Measurements from ENCODE around the gene OIP5.
"Not testable (repeated sequence)": the region's sequence is repeated elsewhere in the genome, so short reads cannot be mapped to it uniquely, and the experiment has no call there.

Gene OIP5

GRCh38 chr15:41320805-41321330, 11.5 kb downstream of the OIP5 start:
- WGBS, 2 donors (ENCODE audit: extremely low coverage in 2 of 2, insufficient read length in 2 of 2, insufficient replicate concordance in 1 of 2) = no CpG with 5 or more reads among the region's 39 CpGs
- peaks cover 11 to 69% of the 10 kb centered on the region in 2 donors for H3K36me3 ChIP-seq (replicated peaks in 1 of 2; ENCODE audit: control insufficient read depth in 2 of 2, insufficient read depth in 2 of 2, low read length in 2 of 2)
- H4K8ac ChIP-seq (ENCODE audit: low read depth, low read length); H3K23ac ChIP-seq (ENCODE audit: low read depth, low read length, poor library complexity); H2AFZ ChIP-seq (ENCODE audit: low read length); H3K14ac ChIP-seq (ENCODE audit: low read length); H3K4ac ChIP-seq (ENCODE audit: low read length); H2BK5ac ChIP-seq (ENCODE audit: low read length); H3K9me3 ChIP-seq (replicated peaks in 1 of 2; ENCODE audit: control insufficient read depth in 2 of 2, insufficient read depth in 1 of 2, low read depth in 1 of 2, low read length in 2 of 2); H2BK15ac ChIP-seq (ENCODE audit: low read length); H2BK12ac ChIP-seq (ENCODE audit: low read length); H3K4me2 ChIP-seq (ENCODE audit: insufficient read depth, low read length, poor library complexity, severe bottlenecking); DNase-seq (ENCODE audit: low spot score); H3K79me1 ChIP-seq (ENCODE audit: low read depth, low read length); H3K4me1 ChIP-seq (ENCODE audit: control insufficient read depth in 2 of 2, insufficient read depth in 1 of 2, low read depth in 1 of 2, low read length in 2 of 2); H3K9ac ChIP-seq (ENCODE audit: low read depth, low read length, poor library complexity); H3K27me3 ChIP-seq (ENCODE audit: control insufficient read depth in 3 of 3, insufficient read depth in 3 of 3, low read depth in 1 of 3, low read length in 3 of 3); H4K91ac ChIP-seq (ENCODE audit: low read depth, low read length, poor library complexity); H3K18ac ChIP-seq (ENCODE audit: low read length); H2AK5ac ChIP-seq (ENCODE audit: low read depth, low read length); H2BK120ac ChIP-seq (ENCODE audit: low read depth, low read length); H3K27ac ChIP-seq (replicated peaks; ENCODE audit: low read length); H3K4me3 ChIP-seq (ENCODE audit: low read length in 2 of 2): not testable (repeated sequence)

- H3K23ac ChIP-seq (ENCODE audit: low read depth, low read length, poor library complexity) = no peak overlapping the region
- H2AFZ ChIP-seq (ENCODE audit: low read length) = no peak overlapping the region
- H3K79me1 ChIP-seq (ENCODE audit: low read depth, low read length) = no peaks in the 10 kb centered on the region
- no peak overlapping the region for H2BK12ac ChIP-seq (ENCODE audit: low read length)
- H3K4ac ChIP-seq (ENCODE audit: low read length) = no peak overlapping the region
- H4K91ac ChIP-seq (ENCODE audit: low read depth, low read length, poor library complexity) = no peak overlapping the region
- WGBS, 2 donors (ENCODE audit: extremely low coverage in 2 of 2, insufficient read length in 2 of 2, insufficient replicate concordance in 1 of 2) = no CpG with 5 or more reads among the region's 2 CpGs
- peaks cover 0 to 1% of the 10 kb centered on the region in 2 donors for H3K4me1 ChIP-seq (ENCODE audit: control insufficient read depth in 2 of 2, insufficient read depth in 1 of 2, low read depth in 1 of 2, low read length in 2 of 2)
- H3K18ac ChIP-seq (ENCODE audit: low read length) = no peak overlapping the region
- no peaks in the 10 kb centered on the region for H3K27me3 ChIP-seq (ENCODE audit: control insufficient read depth in 3 of 3, insufficient read depth in 3 of 3, low read depth in 1 of 3, low read length in 3 of 3)
- no peaks in the 10 kb centered on the region for H3K9me3 ChIP-seq (replicated peaks in 1 of 2; ENCODE audit: control insufficient read depth in 2 of 2, insufficient read depth in 1 of 2, low read depth in 1 of 2, low read length in 2 of 2)
- H3K36me3 ChIP-seq (replicated peaks in 1 of 2; ENCODE audit: control insufficient read depth in 2 of 2, insufficient read depth in 2 of 2, low read length in 2 of 2) = peaks cover 8 to 80% of the 10 kb centered on the region in 2 donors
- no peak overlapping the region for H2BK120ac ChIP-seq (ENCODE audit: low read depth, low read length)
- no peak overlapping the region for H2BK5ac ChIP-seq (ENCODE audit: low read length)
- H3K9ac ChIP-seq (ENCODE audit: low read depth, low read length, poor library complexity) = no peak overlapping the region
- no peak overlapping the region for H4K8ac ChIP-seq (ENCODE audit: low read depth, low read length)
- H2AK5ac ChIP-seq (ENCODE audit: low read depth, low read length) = no peak overlapping the region
- H3K14ac ChIP-seq (ENCODE audit: low read length) = no peak overlapping the region
- H3K4me2 ChIP-seq (ENCODE audit: insufficient read depth, low read length, poor library complexity, severe bottlenecking) = no peak overlapping the region
- no peak overlapping the region for H2BK15ac ChIP-seq (ENCODE audit: low read length)
- H3K4me3 ChIP-seq (ENCODE audit: low read length in 2 of 2) = no peak overlapping the region
- DNase-seq (ENCODE audit: low spot score) = no peak
- H3K27ac ChIP-seq (replicated peaks; ENCODE audit: low read length) = no peak overlapping the region
These were observed 23.0 kb downstream of the OIP5 start for GRCh38 chr15:41309226-41309905.

- no peak overlapping the region for H3K9ac ChIP-seq (ENCODE audit: low read depth, low read length, poor library complexity)
- H3K4ac ChIP-seq (ENCODE audit: low read length) = no peak overlapping the region
- no peak overlapping the region for H2BK5ac ChIP-seq (ENCODE audit: low read length)
- H3K27me3 ChIP-seq (ENCODE audit: control insufficient read depth in 3 of 3, insufficient read depth in 3 of 3, low read depth in 1 of 3, low read length in 3 of 3) = no peaks in the 10 kb centered on the region
- H2AK5ac ChIP-seq (ENCODE audit: low read depth, low read length) = no peak overlapping the region
- H3K9me3 ChIP-seq (replicated peaks in 1 of 2; ENCODE audit: control insufficient read depth in 2 of 2, insufficient read depth in 1 of 2, low read depth in 1 of 2, low read length in 2 of 2) = no peaks in the 10 kb centered on the region
- no peak overlapping the region for H2BK120ac ChIP-seq (ENCODE audit: low read depth, low read length)
- H2BK12ac ChIP-seq (ENCODE audit: low read length) = no peak overlapping the region
- WGBS, 2 donors (ENCODE audit: extremely low coverage in 2 of 2, insufficient read length in 2 of 2, insufficient replicate concordance in 1 of 2) = no CpG with 5 or more reads among the region's 5 CpGs
- H2AFZ ChIP-seq (ENCODE audit: low read length) = no peak overlapping the region
- H3K4me2 ChIP-seq (ENCODE audit: insufficient read depth, low read length, poor library complexity, severe bottlenecking) = no peak overlapping the region
- H4K91ac ChIP-seq (ENCODE audit: low read depth, low read length, poor library complexity) = no peak overlapping the region
- H3K4me3 ChIP-seq (ENCODE audit: low read length in 2 of 2) = no peak overlapping the region
- peaks cover 7 to 80% of the 10 kb centered on the region in 2 donors for H3K36me3 ChIP-seq (replicated peaks in 1 of 2; ENCODE audit: control insufficient read depth in 2 of 2, insufficient read depth in 2 of 2, low read length in 2 of 2)
- no peak overlapping the region for H2BK15ac ChIP-seq (ENCODE audit: low read length)
- H3K4me1 ChIP-seq (ENCODE audit: control insufficient read depth in 2 of 2, insufficient read depth in 1 of 2, low read depth in 1 of 2, low read length in 2 of 2) = peaks cover 0 to 4% of the 10 kb centered on the region in 2 donors
- no peak for DNase-seq (ENCODE audit: low spot score)
- H3K14ac ChIP-seq (ENCODE audit: low read length) = no peak overlapping the region
- no peak overlapping the region for H3K23ac ChIP-seq (ENCODE audit: low read depth, low read length, poor library complexity)
- H3K27ac ChIP-seq (replicated peaks; ENCODE audit: low read length) = no peak overlapping the region
- no peaks in the 10 kb centered on the region for H3K79me1 ChIP-seq (ENCODE audit: low read depth, low read length)
- H3K18ac ChIP-seq (ENCODE audit: low read length) = no peak overlapping the region
- no peak overlapping the region for H4K8ac ChIP-seq (ENCODE audit: low read depth, low read length)
These were observed 24.7 kb downstream of the OIP5 start for GRCh38 chr15:41307679-41308078.

GRCh38 chr15:41304149-41304770, 28.1 kb downstream of the OIP5 start:
- no peak overlapping the region for H4K91ac ChIP-seq (ENCODE audit: low read depth, low read length, poor library complexity)
- no peak overlapping the region for H4K8ac ChIP-seq (ENCODE audit: low read depth, low read length)
- WGBS, 2 donors (ENCODE audit: extremely low coverage in 2 of 2, insufficient read length in 2 of 2, insufficient replicate concordance in 1 of 2) = no CpG with 5 or more reads among the region's 3 CpGs
- no peak overlapping the region for H3K4ac ChIP-seq (ENCODE audit: low read length)
- no peak overlapping the region for H2BK5ac ChIP-seq (ENCODE audit: low read length)
- no peak overlapping the region for H2AFZ ChIP-seq (ENCODE audit: low read length)
- H3K27me3 ChIP-seq (ENCODE audit: control insufficient read depth in 3 of 3, insufficient read depth in 3 of 3, low read depth in 1 of 3, low read length in 3 of 3) = no peaks in the 10 kb centered on the region
- no peaks in the 10 kb centered on the region for H3K9me3 ChIP-seq (replicated peaks in 1 of 2; ENCODE audit: control insufficient read depth in 2 of 2, insufficient read depth in 1 of 2, low read depth in 1 of 2, low read length in 2 of 2)
- H3K4me3 ChIP-seq (ENCODE audit: low read length in 2 of 2) = no peak overlapping the region
- no peak overlapping the region for H2BK120ac ChIP-seq (ENCODE audit: low read depth, low read length)
- H3K79me1 ChIP-seq (ENCODE audit: low read depth, low read length) = no peaks in the 10 kb centered on the region
- H3K4me2 ChIP-seq (ENCODE audit: insufficient read depth, low read length, poor library complexity, severe bottlenecking) = no peak overlapping the region
- H3K36me3 ChIP-seq (replicated peaks in 1 of 2; ENCODE audit: control insufficient read depth in 2 of 2, insufficient read depth in 2 of 2, low read length in 2 of 2) = peaks cover 5 to 81% of the 10 kb centered on the region in 2 donors
- H2BK12ac ChIP-seq (ENCODE audit: low read length) = no peak overlapping the region
- H3K4me1 ChIP-seq (ENCODE audit: control insufficient read depth in 2 of 2, insufficient read depth in 1 of 2, low read depth in 1 of 2, low read length in 2 of 2) = peaks cover 0 to 4% of the 10 kb centered on the region in 2 donors
- no peak overlapping the region for H2AK5ac ChIP-seq (ENCODE audit: low read depth, low read length)
- H2BK15ac ChIP-seq (ENCODE audit: low read length) = no peak overlapping the region
- DNase-seq (ENCODE audit: low spot score) = no peak
- no peak overlapping the region for H3K23ac ChIP-seq (ENCODE audit: low read depth, low read length, poor library complexity)
- H3K18ac ChIP-seq (ENCODE audit: low read length) = no peak overlapping the region
- no peak overlapping the region for H3K9ac ChIP-seq (ENCODE audit: low read depth, low read length, poor library complexity)
- H3K14ac ChIP-seq (ENCODE audit: low read length) = no peak overlapping the region
- H3K27ac ChIP-seq (replicated peaks; ENCODE audit: low read length) = no peak overlapping the region

Data from neuronal stem cell (in vitro differentiated cells).